Measurements from ENCODE around the gene MLLT1.

- TF ChIP-seq EZH2 (IDR thresholded peaks at IDR 0.05; ENCODE audit: insufficient read depth, poor library complexity, severe bottlenecking) (no peak), EZH2phosphoT487 (IDR thresholded peaks at IDR 0.05; ENCODE audit: insufficient read depth, low read depth) (no peak)
These were observed 39.0 kb upstream of the MLLT1 start for GRCh38 chr19:6318772-6319171.

Data from GM23248 (cell line).